ENCODE results near the gene RSPRY1. TPM values are rescaled to one million over a fixed set of nuclear protein-coding genes. Genes with fewer than 3 reads are reported as not detected.

The RSPRY1 gene
- polyA plus RNA-seq, 1 experiment, result 63.8 TPM

DNA sequence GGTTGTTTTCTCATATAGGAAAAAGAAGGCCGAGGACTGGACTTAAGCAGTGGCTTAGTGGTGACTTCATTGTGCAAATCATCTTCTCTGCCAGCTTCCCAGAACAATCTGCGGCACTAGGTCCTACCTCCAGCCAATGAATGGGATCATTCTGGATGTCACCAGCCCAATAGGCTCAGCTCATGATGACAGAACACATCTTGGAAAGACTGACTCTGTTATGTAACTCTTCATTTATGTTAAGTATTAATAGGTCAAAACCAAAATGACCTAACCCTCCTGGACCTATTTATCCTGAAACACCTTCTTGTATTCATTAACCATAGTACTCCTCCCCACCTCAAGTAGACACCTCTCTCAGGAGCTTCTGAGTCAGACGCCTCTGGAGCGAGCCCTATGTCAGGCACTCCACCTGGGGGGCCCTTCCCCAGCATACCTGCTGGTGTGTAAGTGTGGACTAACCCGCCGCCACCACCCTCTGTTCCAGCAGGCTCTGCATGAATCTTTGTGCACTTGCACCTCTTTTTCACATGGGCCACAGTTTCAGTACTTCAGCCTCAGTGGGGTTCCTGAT, 66.1 kb downstream of the RSPRY1 start:
- Histone ChIP-seq H3K4me3 (ENCODE audit: low read depth, low read length) (no peak overlapping the region), H3K27me3 (ENCODE audit: control insufficient read depth, insufficient read depth, low read length) (no peaks in the 10 kb centered on the region), H3K9me3 (ENCODE audit: control insufficient read depth, insufficient read depth, low read length) (no peaks in the 10 kb centered on the region; the same call in 1 of the 2 replicates), H3K27ac (ENCODE audit: low read depth, low read length) (peak overlapping the region; percentile 2)
- ChIA-PET CTCF (no interaction called here), POLR2A (no interaction called here)
- no peak for DNase-seq (ENCODE audit: low read depth, low spot score)
- TF ChIP-seq, protein P1, sequence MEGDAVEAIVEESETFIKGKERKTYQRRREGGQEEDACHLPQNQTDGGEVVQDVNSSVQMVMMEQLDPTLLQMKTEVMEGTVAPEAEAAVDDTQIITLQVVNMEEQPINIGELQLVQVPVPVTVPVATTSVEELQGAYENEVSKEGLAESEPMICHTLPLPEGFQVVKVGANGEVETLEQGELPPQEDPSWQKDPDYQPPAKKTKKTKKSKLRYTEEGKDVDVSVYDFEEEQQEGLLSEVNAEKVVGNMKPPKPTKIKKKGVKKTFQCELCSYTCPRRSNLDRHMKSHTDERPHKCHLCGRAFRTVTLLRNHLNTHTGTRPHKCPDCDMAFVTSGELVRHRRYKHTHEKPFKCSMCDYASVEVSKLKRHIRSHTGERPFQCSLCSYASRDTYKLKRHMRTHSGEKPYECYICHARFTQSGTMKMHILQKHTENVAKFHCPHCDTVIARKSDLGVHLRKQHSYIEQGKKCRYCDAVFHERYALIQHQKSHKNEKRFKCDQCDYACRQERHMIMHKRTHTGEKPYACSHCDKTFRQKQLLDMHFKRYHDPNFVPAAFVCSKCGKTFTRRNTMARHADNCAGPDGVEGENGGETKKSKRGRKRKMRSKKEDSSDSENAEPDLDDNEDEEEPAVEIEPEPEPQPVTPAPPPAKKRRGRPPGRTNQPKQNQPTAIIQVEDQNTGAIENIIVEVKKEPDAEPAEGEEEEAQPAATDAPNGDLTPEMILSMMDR (IDR thresholded peaks at IDR 0.05; ENCODE audit: low read depth, low read length), result no peak

DNA sequence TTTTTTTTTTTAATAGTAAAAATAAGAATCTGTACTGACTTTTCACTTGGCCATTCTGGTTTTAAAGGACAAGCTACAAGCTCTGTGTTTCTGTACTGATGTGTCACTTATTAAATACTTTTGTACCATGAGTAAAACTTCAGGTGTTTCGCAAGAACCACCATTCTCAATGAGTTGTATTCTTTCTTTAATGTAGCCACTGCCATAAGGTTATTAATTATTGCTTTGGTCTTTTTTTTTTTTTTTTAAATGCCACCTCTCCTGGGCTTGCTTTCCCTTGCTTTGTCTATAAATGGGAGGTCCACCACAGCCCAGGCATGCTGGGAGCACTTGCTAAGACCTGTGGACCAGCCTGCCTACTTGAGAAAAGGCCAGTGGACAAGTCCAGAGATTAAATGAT, 67.3 kb downstream of the RSPRY1 start:
- CTCF ChIA-PET, result interaction anchor here (0.7 kb wide), 1 partner anchor 222 kb away, joined by 6 read pairs; no protein-coding TSS in a partner anchor
- POLR2A ChIA-PET, result interaction anchor here (0.7 kb wide), 1 partner anchor 10 kb away, joined by 5 read pairs; no protein-coding TSS in a partner anchor
- DNase-seq (ENCODE audit: low read depth, low spot score), result no peak

DNA sequence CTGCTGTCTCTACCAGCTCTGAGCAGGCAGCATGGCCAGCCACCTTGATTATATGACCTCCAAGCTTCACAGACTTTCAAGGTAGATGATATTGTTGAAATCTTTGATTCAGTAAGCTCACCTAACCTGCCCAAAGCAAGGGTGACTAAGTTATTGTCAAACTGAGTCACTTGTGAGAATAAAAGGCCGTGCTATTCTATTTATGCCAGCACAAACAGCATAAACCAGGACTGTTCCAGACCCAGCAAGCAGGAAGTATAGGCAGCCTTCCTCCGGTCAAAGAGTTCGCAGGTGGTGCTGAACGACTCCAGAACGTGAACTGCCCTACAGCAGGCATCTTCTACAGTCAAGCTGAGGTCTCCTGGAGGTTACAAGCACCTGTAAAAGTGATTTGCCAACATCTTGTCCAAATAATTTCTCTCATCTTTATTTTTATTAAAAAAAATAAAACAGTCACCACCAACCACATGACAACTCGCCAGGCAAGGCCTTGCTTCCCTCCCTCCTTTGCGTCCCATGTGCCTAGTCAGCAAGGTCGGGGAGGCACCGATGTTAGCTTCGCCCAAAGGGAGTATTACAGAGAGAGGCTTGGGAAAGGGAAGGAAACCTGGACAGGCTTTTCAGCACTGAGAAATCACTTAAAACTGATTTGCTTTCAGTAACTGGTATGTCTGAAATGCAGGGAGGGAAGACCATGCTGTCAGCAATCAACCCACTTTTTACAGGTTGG, 69.7 kb downstream of the RSPRY1 start:
- Histone ChIP-seq H3K9me3 (ENCODE audit: control insufficient read depth, insufficient read depth, low read length) (no peaks in the 10 kb centered on the region; the same call in 1 of the 2 replicates), H3K4me3 (ENCODE audit: low read depth, low read length) (no peak overlapping the region), H3K27ac (ENCODE audit: low read depth, low read length) (no peak overlapping the region), H3K27me3 (ENCODE audit: control insufficient read depth, insufficient read depth, low read length) (no peaks in the 10 kb centered on the region)
- ChIA-PET POLR2A (no interaction called here), CTCF (interaction anchor here (0.6 to 1.0 kb wide), 2 partner anchors 161 to 164 kb away, joined by 3 read pairs; no protein-coding TSS in a partner anchor)
- TF ChIP-seq, protein P1 (IDR thresholded peaks at IDR 0.05; ENCODE audit: low read depth, low read length), result no peak
- no peak for DNase-seq (ENCODE audit: low read depth, low spot score)

More for the DNA sequence above, 67.3 kb downstream of the RSPRY1 start:
- Histone ChIP-seq H3K9me3 (ENCODE audit: control insufficient read depth, insufficient read depth, low read length) (no peaks in the 10 kb centered on the region; the same call in 1 of the 2 replicates), H3K27ac (ENCODE audit: low read depth, low read length) (no peak overlapping the region), H3K4me3 (ENCODE audit: low read depth, low read length) (no peak overlapping the region), H3K27me3 (ENCODE audit: control insufficient read depth, insufficient read depth, low read length) (no peaks in the 10 kb centered on the region)
- TF ChIP-seq, protein P1 (IDR thresholded peaks at IDR 0.05; ENCODE audit: low read depth, low read length), result no peak

DNA sequence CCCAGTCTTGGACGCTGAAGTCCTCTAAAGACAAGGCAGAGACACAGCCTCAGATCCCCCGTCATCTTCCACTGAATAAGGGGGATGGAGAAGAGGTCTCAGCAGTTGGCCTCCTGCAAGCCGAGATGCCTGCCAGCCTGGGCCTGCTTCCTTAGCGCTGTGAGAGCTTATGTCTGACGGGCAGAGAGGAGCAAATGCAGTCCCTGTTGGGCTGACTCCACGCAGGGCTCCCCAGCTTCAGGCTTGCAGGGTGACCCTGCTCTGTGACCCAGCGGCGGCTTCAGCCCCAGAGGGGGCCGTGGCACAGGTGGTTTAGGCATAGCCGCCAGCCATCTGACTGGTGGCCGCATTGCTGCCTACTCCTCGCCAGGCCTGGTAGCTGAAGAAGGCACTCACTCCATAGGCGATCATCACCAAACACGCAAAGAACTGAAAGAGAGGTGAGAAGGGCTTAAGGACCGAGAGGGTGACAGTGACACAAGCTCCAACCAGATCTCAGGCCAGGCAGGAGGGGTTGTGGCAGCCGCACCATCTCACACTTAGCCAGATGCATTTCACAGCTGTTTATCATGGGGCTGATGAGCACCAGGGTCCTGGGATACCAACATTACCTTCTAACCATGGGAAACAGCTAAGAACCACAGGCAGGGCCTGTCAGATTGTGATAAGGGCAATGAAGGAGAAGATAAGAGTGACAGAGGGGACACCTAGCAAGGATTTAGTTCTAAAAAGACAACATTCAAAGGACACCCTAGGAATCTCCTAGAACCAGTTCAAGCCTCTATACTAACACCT, 70.7 kb downstream of the RSPRY1 start:
- DNase-seq (ENCODE audit: low read depth, low spot score), result no peak
- no peak overlapping the region for H3K4me3 ChIP-seq (ENCODE audit: low read depth, low read length)
- H3K27ac ChIP-seq (ENCODE audit: low read depth, low read length), result no peak overlapping the region
- ChIA-PET POLR2A (interaction anchor here (0.7 kb wide), 1 partner anchor 113 kb away, joined by 8 read pairs; no protein-coding TSS in a partner anchor), CTCF (interaction anchor here (0.7 kb wide), 1 partner anchor 66 kb away, joined by 3 read pairs; no protein-coding TSS in a partner anchor)
- TF ChIP-seq, protein P1 (IDR thresholded peaks at IDR 0.05; ENCODE audit: low read depth, low read length), result no peak
- no peaks in the 10 kb centered on the region; the same call in 1 of the 2 replicates for H3K9me3 ChIP-seq (ENCODE audit: control insufficient read depth, insufficient read depth, low read length)
- H3K27me3 ChIP-seq (ENCODE audit: control insufficient read depth, insufficient read depth, low read length), result no peaks in the 10 kb centered on the region
